ENCODE results near the gene DPP6.
A peak's percentile ranks its signal among the peaks of the same experiment; 100 is the strongest.

Gene DPP6

GRCh38 chr7:154905146-154905545 lies 852.9 kb downstream of the DPP6 start:
- no peak for DNase-seq

- no peak for DNase-seq
Observed at GRCh38 chr7:154905615-154906014, 853.4 kb downstream of the DPP6 start.

- no peak for DNase-seq
Observed at GRCh38 chr7:154906201-154906600, 854.0 kb downstream of the DPP6 start.

- no peak for DNase-seq
Observed at GRCh38 chr7:154906736-154907355, 854.6 kb downstream of the DPP6 start.

GRCh38 chr7:154907651-154908620 lies 855.7 kb downstream of the DPP6 start:
- no peak for DNase-seq

- no peak for DNase-seq
Observed at GRCh38 chr7:154909241-154910105, 857.3 kb downstream of the DPP6 start.

GRCh38 chr7:154910125-154910524 lies 857.9 kb downstream of the DPP6 start:
- DNase-seq: no peak

- DNase-seq: no peak
Observed at GRCh38 chr7:154910977-154911376, 858.8 kb downstream of the DPP6 start.

- no peak for DNase-seq
Observed at GRCh38 chr7:154911411-154911810, 859.2 kb downstream of the DPP6 start.

GRCh38 chr7:154911862-154912455 lies 859.8 kb downstream of the DPP6 start:
- no peak for DNase-seq

GRCh38 chr7:154912871-154913637 lies 860.9 kb downstream of the DPP6 start:
- DNase-seq: no peak

- peak; percentile 86 for DNase-seq
Observed at GRCh38 chr7:154913638-154914307, 861.6 kb downstream of the DPP6 start.

GRCh38 chr7:154914308-154914995 lies 862.3 kb downstream of the DPP6 start:
- DNase-seq: no peak

GRCh38 chr7:154914996-154915380 lies 862.8 kb downstream of the DPP6 start:
- DNase-seq: no peak

GRCh38 chr7:154915600-154915999 lies 863.4 kb downstream of the DPP6 start:
- no peak for DNase-seq

GRCh38 chr7:154916381-154916780 lies 864.2 kb downstream of the DPP6 start:
- DNase-seq: no peak

- no peak for DNase-seq
Observed at GRCh38 chr7:154916856-154917807, 864.9 kb downstream of the DPP6 start.

GRCh38 chr7:154917808-154918160 lies 865.6 kb downstream of the DPP6 start:
- DNase-seq: no peak

- no peak for DNase-seq
Observed at GRCh38 chr7:154918266-154918665, 866.1 kb downstream of the DPP6 start.

GRCh38 chr7:154918741-154919140 lies 866.5 kb downstream of the DPP6 start:
- no peak for DNase-seq

All from suppressor macrophage treated with lipopolysaccharide for 4 hours (primary cell).